K562 (cell line): ENCODE data around the gene S100P. TPM values are rescaled to one million over a fixed set of nuclear protein-coding genes. Genes with fewer than 3 reads are reported as not detected.
A peak's percentile ranks its signal among the peaks of the same experiment; 100 is the strongest.

Source experiments
- ADNP ChIP-seq: fragments of 200-800 bp; sonication (Bioruptor generic); IDR thresholded peaks from 2 replicates; pipeline ENCODE4 v1.6.1; 2016; ENCODE audit warnings: missing genetic modification characterization, missing compliant biosample characterization
- CHD1 ChIP-seq: fragments of 200-600 bp; sonication (generic); IDR thresholded peaks from one replicate; pipeline ENCODE4 v1.6.1; 2012; ENCODE audit warnings: mild to moderate bottlenecking, moderate library complexity, low read length, inconsistent platforms
- CREB3 ChIP-seq: fragments of 450-650 bp; conservative IDR thresholded peaks from 2 replicates; pipeline ENCODE4 v1.6.1; 2016; ENCODE audit warnings: missing genetic modification characterization, low read depth, mild to moderate bottlenecking, missing compliant biosample characterization, moderate library complexity
- CREM ChIP-seq: IDR thresholded peaks from 2 replicates; pipeline ENCODE4 v1.6.1; 2014; ENCODE audit warnings: antibody characterized with exemption, low read depth
- CTCF ChIP-seq, 3 experiments: IDR thresholded peaks in 2 of 3; conservative IDR thresholded peaks in 1 of 3; 2 replicates each; pipeline ENCODE4 v1.5.1; 2011 to 2012; ENCODE audit warnings: low read length in 3 of 3, mild to moderate bottlenecking in 3 of 3, control low read depth in 2 of 3, improper control_type of control experiment in 1 of 3, inconsistent platforms in 1 of 3, low read depth in 1 of 3, mixed read lengths in 1 of 3, moderate library complexity in 1 of 3; ENCODE audit not compliant: insufficient read depth in 2 of 3
- ETV1 ChIP-seq: fragments of 450-650 bp; conservative IDR thresholded peaks from 2 replicates; pipeline ENCODE4 v1.6.1; 2016; ENCODE audit warnings: missing genetic modification characterization, control low read depth, low read depth, missing compliant biosample characterization
- FOSL1 ChIP-seq: fragments of 200-800 bp; sonication (Bioruptor generic); conservative IDR thresholded peaks from 2 replicates; pipeline ENCODE4 v1.6.1; 2016; ENCODE audit warnings: missing genetic modification characterization, missing compliant biosample characterization
- FOXA1 ChIP-seq: fragments of 450-650 bp; IDR thresholded peaks from 2 replicates; pipeline ENCODE4 v1.6.1; 2016; ENCODE audit warnings: mild to moderate bottlenecking, borderline replicate concordance
- ID3 ChIP-seq, 2 experiments: fragments of 250-450 bp in 1 of 2; fragments of 450-650 bp in 1 of 2; sonication (Bioruptor Pico) in 1 of 2; IDR thresholded peaks; 2 replicates each; pipeline versions ENCODE4 v1.6.1 to v1.8.0; 2016 to 2021; ENCODE audit warnings: mild to moderate bottlenecking in 2 of 2, moderate library complexity in 2 of 2, missing compliant biosample characterization in 1 of 2, missing genetic modification characterization in 1 of 2
- MEIS2 ChIP-seq: fragments of 450-650 bp; IDR thresholded peaks from 2 replicates; pipeline ENCODE4 v1.6.1; 2014; ENCODE audit warnings: mild to moderate bottlenecking; ENCODE audit not compliant: partially characterized antibody
- POLR3A ChIP-seq: IDR thresholded peaks from 2 replicates; pipeline ENCODE4 v1.6.1; 2011; ENCODE audit warnings: borderline replicate concordance, mild to moderate bottlenecking, moderate library complexity; ENCODE audit not compliant: insufficient read length, insufficient read depth; ENCODE audit errors: extremely low read depth
- RBM34 ChIP-seq: fragments of 200-400 bp; formaldehyde crosslinking; IDR thresholded peaks from 2 replicates; pipeline ENCODE4 v1.6.1; 2018; ENCODE audit warnings: low read length, borderline replicate concordance; ENCODE audit not compliant: insufficient read depth
- RUNX1 ChIP-seq: sonication (generic); IDR thresholded peaks from 2 replicates; pipeline ENCODE4 v1.6.1; 2016; ENCODE audit warnings: antibody characterized with exemption, low read depth
- SAP30 ChIP-seq: fragments of 200-600 bp; sonication (generic); IDR thresholded peaks from 2 replicates; pipeline ENCODE4 v1.6.1; 2012; ENCODE audit warnings: borderline replicate concordance, low read depth, mild to moderate bottlenecking, moderate library complexity, low read length, control low read depth, inconsistent platforms; ENCODE audit not compliant: insufficient read depth, poor library complexity, severe bottlenecking
- SMARCA4 ChIP-seq: fragments of 450-650 bp; IDR thresholded peaks from 2 replicates; pipeline ENCODE4 v1.6.1; 2016
- ZBTB11 ChIP-seq, 3 experiments: fragments of 200-800 bp in 1 of 3; fragments of 250-450 bp in 1 of 3; fragments of 450-650 bp in 1 of 3; sonication (Bioruptor Pico) in 1 of 3; sonication (Bioruptor generic) in 1 of 3; formaldehyde crosslinking in 1 of 3; IDR thresholded peaks; 2 replicates each; pipeline versions ENCODE4 v1.6.1 to v1.8.0; 2016 to 2022; ENCODE audit warnings: mild to moderate bottlenecking in 2 of 3, missing genetic modification characterization in 2 of 3, missing compliant biosample characterization in 1 of 3, moderate library complexity in 1 of 3
- ZFP91 ChIP-seq: sonication (generic); formaldehyde crosslinking; IDR thresholded peaks from 2 replicates; pipeline ENCODE4 v1.8.0; 2022; ENCODE audit warnings: mild to moderate bottlenecking, missing genetic modification reagents
- polyA plus RNA-seq, 8 experiments: library from polyadenylated mRNA; depleted of rRNA in 4 of 8; stranded (reverse) in 5 of 8; unstranded in 3 of 8; fragments of >200 nt; fragmentation: Nextera tagmentation in 2 of 8; fragmentation: Illumina TruSeq in 1 of 8; extraction: Ambion mirVana in 2 of 8; extraction: Trizol in 1 of 8; gene quantifications; 2 replicates each; pipeline versions ENCODE4 v1.2.1 to v1.2.3, GENCODE V29; 2011 to 2014; ENCODE audit warnings: inconsistent platforms in 1 of 8, missing spikeins in 1 of 8
- total RNA-seq, 7 experiments: library from RNA; depleted of rRNA in 6 of 7; stranded (reverse); fragments of >200 nt in 6 of 7; fragmentation: Illumina TruSeq in 2 of 7; extraction: Trizol in 2 of 7; gene quantifications; 2 replicates each; pipeline versions ENCODE4 v1.2.1 to v1.2.3, GENCODE V29; 2011 to 2021; ENCODE audit warnings: low replicate concordance in 1 of 7

S100P gene
- total and polyA plus RNA-seq, 9 of the 15 experiments (the other 6 are each of a cell fraction or from before 2014, with no cell fraction given): 4.1 to 23.8 (median 7.5) TPM

GRCh38 chr4:6688879-6689505 lies 4.7 kb upstream of the S100P start (continued):
- no peak for TF ChIP-seq ZBTB11 (CRISPR knock-in tag; IDR thresholded peaks at IDR 0.05)
- TF ChIP-seq ADNP: no peak
- TF ChIP-seq RUNX1: no peak
- no peak for TF ChIP-seq POLR3A
- peak in 1 of 3 experiments; percentile 31; a peak in 2 of 6 replicates for TF ChIP-seq CTCF (IDR thresholded peaks at IDR 0.05 in 2 of 3, conservative IDR thresholded peaks at IDR 0.05 in 1 of 3; ENCODE audit: insufficient read depth in 2 of 3, low read depth in 1 of 3, low read length in 3 of 3)
- no peak for TF ChIP-seq CHD1
- no peak for TF ChIP-seq ETV1 (tag)
- no peak for TF ChIP-seq MEIS2
- no peak for TF ChIP-seq SAP30
- peak; percentile 77 for TF ChIP-seq SMARCA4
- peak; percentile 45; the same call in 1 of the 2 replicates for TF ChIP-seq CREB3 (tag)
- no peak for TF ChIP-seq FOXA1
- no peak for TF ChIP-seq ID3 (CRISPR knock-in tag; IDR thresholded peaks at IDR 0.05)
- TF ChIP-seq ID3 (tag; IDR thresholded peaks at IDR 0.05): 0 out of 2 replicates have a peak, but pooled peaks have one; percentile 64
- TF ChIP-seq CREM: peak; percentile 14; the same call in 1 of the 2 replicates
- peak; percentile 91 for TF ChIP-seq FOSL1
- TF ChIP-seq ZFP91 (CRISPR knock-in tag): no peak
- no peak for TF ChIP-seq RBM34
